GM11168 (cell line): ENCODE results near the gene NFIB.

Source experiments
- in situ Hi-C: fragments of 300-500 bp; cut with MboI; formaldehyde crosslinking; loops from one replicate; pipeline ENCODE4 v1.12.0; 2022; ENCODE audit warnings: low sequenced_read_pairs; ENCODE audit not compliant: unreplicated experiment

Gene NFIB

DNA sequence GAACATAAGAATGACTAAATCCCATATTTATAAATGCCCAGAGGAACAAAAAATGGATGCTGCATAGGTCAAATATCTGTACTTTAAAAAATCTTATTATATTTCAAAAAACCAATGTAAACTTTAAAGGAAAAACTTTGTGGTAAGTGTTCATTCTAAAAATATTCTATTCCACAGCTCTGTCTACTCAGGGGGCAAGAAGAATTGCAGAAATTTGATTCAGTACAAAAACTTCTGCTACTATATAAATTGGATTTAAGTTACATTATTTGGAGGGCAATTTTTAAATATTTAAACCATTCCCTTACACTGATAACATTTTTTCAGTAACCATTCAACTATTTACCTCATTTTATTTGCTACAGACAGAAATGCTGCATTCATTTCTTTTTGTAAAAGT lies 32.1 kb downstream of the NFIB start:
- in situ Hi-C loops: no loop called here

DNA sequence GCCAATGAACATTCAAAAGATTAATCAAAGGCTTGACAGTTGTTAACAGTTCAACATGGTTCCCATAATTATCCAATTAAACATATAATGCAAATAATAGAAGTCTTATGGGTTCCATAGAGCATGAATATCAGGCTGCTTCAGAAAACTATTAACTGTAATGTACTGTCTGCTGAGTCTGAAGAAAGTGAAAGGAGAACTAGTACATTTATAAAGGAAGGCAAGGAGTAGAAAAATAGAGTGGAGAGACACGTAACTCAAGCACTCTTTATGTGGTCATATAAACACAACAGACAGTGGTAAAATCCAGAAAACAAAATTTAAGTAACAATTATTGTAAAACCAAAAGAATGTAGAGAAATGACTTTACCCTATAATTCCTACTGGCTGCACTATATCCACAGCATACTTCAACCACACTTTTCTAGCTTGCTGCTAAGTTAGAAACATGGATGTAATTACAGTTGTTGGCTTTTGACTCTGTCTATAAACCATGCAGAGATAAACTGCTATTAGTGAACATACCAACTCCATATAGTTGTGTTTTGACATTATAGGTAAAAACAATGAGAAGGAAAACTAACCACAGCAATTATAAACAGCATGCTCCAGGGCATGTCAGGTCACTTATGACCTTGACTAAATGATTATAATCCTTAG lies 32.7 kb downstream of the NFIB start:
- in situ Hi-C loops: no loop called here

DNA sequence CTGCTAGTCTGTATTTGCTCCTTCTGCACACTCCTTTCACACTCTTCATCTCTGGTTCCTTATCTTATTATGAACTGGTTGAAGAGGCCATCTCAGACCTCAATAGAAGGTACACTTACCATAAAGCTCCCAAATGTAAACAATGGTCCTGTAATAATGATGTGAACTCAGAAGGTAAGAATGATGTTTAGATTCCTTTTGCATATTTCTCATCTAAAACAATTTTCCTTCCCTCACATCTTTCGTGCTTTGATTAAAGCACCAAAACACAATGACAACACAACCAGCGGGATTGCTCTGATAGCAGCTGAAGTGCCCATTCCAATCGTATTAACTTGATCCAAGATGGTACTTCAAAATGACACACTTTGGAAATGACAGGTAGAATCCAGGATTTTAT lies 34.3 kb downstream of the NFIB start:
- in situ Hi-C loops: no loop called here

DNA sequence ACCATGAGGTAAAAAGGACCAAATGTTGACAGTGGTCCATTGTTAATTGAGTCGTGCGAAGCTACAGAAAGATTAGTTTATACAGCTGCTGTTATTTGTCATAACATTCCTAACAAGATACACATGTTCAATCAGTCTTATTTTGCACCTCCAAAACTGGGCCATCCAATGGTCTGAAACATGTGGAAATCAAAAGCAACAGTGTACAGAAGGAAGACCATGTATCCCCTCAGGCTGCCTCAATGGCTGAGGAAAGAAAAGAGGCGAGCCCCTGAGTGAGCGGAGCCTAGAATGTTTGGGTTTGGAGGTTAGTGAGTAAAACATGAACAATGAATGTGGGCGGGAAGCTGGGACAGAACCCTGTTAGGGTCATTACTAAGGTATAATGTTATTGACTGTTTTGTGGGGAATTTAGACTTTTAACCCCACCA lies 35.6 kb downstream of the NFIB start:
- in situ Hi-C loops: no loop called here

DNA sequence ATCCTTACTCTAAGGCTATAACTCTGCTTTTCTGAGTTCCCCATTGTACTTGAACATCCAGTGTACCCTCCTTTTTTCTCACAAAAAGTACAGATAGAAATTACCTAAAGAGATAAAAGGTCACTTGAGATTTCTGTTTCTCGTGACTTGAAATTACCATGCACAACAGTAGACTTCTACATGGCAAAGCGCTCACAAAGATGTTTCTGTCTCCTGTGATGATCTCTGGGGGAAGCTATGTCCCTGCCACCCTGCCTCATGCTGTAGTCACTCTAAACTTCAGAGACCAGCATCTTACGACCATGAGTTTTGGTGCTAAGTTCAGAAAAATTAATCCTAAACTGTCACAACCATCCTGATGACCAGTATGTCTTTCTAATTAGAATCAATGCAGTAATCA lies 36.2 kb downstream of the NFIB start:
- in situ Hi-C loops: no loop called here

DNA sequence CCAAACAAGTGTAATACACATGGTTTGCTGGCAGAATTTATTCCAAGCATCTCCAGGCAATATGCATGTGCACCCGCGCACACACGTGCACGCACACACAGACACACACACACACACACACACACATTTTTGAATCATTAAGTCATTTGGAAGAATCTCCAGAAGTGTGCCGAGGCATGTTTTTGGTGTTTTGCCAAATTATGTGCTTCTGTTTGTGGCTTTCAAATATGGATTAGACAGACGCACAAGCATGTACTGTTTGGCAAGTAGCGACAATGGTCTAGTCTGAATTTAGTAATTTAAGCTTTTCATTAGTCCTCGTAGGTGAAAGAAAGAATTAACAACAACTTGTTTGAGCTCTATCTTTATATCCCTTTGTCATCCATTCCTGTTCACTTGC lies 36.7 kb downstream of the NFIB start:
- in situ Hi-C loops: no loop called here

DNA sequence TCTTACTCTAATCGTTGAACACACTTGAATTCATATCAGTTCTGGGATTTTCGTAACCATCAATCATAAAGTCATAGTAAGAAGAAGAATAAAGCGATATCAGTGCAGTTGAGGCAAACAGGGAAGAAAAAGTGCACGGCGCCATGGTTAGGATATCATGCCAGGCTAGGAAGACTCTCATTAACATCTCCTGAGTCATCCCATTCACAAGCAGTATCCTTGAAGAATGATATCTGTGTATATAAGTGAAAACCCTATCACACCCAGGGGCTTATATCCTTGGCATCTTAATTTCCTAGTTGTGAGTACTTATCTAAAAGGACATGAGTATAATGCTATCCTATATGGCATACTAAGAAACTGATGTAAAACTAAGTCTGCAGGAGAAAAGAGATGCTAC lies 38.6 kb downstream of the NFIB start:
- in situ Hi-C loops: no loop called here

DNA sequence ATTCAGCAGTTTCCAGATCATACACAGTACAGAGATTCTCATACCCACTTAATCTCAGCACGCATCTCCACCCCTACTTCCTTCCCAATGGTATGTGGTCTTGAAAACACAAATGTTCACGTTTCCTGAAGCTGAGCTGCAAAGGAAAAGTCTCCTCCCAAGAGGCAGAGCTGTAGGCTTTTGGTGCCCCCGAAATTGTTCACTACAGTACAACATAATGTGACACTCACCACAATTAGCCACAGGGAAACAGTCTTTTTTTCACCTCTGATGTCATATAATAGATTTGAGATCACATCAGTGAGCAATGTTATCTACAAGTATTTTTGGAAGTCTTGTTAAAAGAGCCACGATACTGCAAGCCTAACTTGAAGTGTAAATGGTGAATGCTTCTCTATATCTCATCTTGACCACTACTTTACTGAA lies 40.2 kb downstream of the NFIB start:
- in situ Hi-C loops: no loop called here

DNA sequence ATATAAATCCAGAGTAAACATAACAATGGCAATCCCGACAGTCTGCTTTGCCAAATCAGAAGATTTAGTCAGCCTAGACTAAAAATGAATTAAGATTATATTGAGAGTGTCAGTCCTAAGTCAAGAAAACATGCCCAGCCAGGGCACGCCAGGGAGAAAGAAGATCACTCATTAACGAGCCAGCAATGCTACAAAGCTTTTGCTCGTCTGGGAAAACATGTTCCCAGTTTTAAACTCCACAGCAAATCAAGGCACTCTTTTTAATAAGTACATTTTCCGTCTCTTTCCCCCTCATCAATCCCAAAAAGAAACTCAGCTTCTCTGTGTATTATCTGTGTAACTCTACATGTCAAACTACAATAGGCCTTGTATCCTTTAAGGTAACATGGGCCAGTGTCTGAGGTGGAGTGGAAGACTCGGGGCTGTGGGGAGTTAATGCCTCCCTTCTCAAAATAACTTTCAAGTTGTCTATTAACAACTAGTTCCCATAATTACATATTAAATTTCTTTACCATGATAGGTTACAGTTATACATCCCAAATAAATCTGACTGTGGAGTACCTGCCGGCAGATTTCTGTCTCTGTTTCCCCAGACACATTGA lies 40.9 kb downstream of the NFIB start:
- in situ Hi-C loops: no loop called here

DNA sequence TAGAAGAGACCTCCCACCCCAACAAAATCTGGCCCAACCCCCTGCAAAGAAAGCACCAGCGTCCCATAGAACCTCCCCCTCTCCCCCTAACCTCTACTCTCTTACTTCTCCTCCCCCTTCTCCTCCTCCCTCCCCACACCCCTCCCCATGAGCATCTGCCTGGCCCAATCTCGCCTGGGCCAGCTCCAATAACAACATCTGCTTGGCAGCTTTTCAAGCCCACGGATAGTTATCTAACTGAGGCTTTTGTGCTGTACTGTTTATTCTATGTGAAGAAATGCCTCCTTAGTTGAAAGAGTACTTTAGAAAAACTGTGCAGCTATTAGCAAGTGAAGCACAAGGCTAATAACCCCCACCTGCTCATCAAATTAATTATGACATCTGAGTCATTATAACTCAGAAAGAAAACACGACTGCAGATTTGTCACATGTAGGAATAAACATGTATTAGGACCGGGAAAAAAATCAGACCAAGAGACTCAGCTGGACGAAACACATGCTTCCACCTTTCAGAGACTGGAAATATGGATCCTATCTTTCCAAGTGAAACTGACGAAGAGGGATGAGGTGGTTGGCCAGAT lies 42.8 kb downstream of the NFIB start:
- in situ Hi-C loops: no loop called here

DNA sequence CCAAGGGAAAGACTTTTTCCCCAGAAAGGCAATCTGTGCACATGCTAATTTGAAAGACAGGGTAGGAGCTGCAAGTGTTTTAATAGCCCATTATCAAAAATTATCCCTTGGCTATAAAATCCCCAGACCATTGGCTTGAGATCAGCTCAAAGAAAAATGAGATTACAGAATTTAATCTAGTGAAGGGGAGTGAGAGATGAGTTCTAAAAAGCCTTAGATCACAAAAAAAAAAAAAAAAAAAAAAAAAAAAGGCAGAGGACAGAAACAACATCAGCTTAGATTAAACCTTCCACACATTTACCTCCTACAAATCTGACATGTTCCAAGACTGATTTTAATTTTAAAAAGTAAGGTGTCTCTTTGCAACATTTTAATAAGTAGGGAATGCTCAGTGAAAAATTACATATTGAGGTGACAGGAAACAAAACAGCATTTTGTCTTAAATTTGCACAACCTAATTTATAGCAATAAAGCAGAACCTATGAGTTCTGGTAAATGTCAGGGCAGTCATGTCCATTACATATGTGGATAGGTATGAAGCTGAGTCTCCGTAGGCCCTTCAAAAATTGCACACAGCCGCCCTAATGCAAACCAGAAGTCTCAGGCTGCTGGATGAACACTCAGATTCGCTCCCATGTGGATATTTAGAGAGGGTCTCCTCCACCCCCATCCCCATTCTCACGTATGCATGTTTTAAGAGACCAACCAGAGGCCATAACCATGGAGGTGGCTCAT lies 43.4 kb downstream of the NFIB start:
- in situ Hi-C loops: no loop called here

DNA sequence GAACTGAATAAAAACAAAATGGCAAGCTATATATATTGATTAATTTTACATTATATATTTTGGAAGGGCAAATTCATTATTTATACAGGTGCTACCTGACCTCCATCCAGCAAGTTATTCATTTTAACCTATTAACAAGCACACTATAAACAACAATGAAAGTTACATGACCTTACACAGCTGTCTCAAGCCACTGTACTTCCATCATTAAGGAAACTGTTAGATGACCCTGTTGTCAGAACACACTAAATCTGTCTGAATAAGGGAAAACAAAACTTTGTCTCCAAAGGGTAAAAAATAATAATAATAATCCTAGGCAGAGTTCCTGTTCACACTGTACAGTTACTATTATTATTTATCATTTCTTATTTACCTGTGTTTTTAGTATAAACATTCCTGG lies 44.0 kb downstream of the NFIB start:
- in situ Hi-C loops: no loop called here

DNA sequence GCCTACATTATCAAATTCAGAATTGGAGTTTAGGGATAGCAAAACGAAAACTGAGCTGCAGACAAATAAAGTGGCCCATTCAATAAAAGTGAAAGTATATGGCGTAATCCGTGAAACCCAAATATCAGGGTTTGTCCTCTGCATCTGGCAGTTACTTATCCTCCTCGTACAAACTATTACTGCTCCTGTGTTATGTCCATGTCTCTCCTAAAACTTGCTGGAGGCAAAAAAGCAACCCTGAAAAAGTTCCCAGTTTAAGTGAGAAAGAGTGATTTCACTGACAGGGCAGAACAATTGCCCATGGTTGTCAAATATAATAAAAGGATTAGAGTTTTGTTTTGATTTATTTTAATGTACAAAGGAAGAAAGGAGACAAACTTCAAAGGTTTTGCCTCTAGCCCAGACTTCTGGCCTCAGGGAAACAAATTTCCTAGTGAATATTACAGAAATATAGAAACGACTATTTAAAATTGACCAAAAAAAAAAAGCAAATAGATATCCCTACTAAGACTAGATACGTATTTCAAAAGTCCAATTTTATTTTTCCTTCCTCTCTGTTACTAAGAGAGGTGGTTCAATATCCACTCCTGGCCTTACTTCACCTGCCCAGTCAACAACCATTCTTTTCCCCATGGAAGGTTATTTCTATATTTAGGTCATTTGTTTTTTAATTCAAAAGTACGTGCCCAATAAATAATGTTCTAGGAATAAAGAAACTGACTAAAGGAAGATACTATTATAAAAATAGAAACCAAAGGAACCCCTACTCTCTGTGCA lies 50.0 kb downstream of the NFIB start:
- in situ Hi-C loops: no loop called here

DNA sequence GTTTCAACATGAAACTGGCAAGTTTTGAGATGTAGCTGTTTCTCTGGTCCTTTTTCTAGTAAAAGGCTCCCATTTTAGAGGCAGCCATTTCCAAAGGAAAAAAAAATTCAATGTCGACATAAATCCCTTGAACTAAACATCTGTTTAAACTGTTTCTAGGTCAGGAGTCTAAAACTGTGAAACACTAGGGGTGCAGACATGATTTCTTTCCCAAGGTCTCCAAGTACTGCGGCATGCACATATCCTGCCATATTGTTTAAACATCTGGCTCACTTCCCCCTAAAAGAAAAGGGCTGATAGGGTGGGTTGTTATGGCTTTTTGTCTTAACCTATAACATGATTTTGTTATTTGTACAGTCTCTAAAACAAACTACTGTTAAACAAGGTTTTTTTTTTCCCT lies 51.1 kb downstream of the NFIB start:
- in situ Hi-C loops: no loop called here

DNA sequence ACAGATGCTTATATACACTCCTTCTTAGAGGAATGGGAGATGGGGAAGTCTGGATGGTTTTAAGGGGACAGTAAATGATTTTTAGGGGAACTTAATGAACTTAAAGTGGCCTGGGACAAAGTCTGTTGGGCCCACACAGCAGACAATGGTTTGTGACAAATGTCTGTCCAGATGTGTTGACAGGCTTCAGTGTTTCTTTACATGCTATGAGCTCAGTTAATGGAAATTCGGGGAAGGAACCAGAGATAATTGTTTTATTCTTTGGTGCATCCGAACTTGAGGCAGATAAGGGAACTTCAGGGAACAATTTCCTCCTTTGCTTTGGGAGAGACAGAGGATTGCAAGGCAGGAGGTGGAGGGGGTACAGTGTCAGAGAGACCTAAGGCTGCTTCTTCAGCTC lies 52.3 kb downstream of the NFIB start:
- in situ Hi-C loops: no loop called here

DNA sequence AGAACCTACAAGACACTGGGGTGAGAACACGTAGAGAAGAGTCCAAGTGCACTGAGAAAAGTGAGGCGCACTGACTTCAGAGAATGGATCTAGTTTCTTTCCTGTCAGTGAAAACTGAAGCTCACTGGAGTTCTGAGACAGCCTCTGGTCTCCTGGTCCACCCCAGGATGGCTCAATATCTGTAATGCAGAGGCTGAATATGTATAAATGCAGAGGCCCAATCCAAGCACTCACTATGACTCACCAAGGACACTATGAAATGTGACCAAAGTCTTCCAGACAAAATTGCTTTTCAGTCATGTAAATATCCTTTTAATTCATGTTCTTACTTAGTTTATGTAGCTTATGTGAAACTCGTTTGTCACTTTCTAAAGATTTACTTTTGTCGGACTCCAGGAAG lies 53.8 kb downstream of the NFIB start:
- in situ Hi-C loops: no loop called here

DNA sequence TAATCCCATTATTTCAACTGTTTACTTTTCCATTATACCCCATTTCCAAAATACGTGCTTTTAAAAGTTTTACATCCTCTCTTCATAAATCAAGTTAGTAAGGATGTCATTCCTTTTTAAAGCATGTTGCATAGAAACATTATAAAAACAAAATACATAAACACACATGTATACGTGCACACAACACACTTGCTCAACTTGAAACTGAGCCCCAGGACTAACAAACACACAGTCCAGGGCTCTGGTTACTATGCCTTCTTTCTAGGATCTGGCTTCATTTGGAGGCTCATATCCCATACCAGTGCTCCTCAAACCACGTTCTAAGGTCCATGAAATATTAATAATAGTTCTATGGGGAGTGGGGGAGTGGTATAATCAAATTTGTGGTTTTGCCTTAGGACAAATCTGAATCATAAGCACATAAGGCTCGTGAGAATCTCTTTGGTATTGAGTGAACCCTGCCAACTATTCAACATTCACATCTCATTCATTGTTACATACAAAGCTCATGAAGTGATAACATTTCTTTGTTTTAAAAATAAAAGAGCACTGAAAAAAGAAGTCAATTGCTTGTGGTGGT lies 55.2 kb downstream of the NFIB start:
- in situ Hi-C loops: no loop called here

DNA sequence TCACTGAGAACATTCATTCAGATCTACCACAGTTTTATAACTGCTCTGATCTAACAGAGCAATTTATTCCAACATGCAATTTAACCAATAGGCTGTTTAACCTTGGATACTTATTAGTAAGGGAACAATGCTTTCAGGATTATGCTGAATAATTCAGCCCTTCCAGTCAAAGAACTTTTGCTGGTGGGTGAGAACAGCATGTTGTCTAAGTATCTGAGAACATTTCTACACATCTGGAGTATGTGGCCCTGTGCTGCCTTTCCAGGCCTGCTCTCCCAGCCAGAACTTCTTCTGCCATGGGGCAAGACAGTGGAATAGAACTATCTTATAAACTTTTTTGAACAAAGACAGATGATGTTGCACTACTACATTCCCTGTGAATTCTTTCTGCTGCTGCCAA lies 55.8 kb downstream of the NFIB start:
- in situ Hi-C loops: no loop called here

DNA sequence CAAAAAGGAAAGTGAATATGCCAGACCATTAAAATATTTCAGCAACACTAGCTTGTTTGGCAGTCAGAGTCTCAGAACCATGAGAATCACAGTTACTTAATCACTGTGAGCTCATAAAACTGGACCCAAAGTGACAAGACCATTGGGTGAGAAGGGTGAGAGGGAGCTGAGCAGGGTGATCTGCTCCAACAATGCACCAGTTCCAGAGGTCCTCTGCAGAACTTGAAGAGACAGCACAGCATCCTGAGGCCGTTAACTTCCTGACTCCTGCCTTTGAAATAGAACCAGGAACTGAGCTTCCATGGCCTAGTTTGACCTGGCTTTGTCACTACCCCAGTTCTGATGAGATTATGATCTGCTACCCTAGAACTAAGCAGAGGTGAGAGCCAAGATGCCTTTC lies 57.4 kb downstream of the NFIB start:
- in situ Hi-C loops: no loop called here
